NCI-H2227 treated with DMSO at 0.1 percent for 48 hours (cell line): ENCODE data around the gene IL12RB1.
"Not testable (repeated sequence)": the region's sequence is repeated elsewhere in the genome, so short reads cannot be mapped to it uniquely, and the experiment has no call there.

Source experiments
- DNase-seq: peaks from one replicate; lab custom pipeline; 2025; lab: John Stamatoyannopoulos, UW

The IL12RB1 gene

DNA sequence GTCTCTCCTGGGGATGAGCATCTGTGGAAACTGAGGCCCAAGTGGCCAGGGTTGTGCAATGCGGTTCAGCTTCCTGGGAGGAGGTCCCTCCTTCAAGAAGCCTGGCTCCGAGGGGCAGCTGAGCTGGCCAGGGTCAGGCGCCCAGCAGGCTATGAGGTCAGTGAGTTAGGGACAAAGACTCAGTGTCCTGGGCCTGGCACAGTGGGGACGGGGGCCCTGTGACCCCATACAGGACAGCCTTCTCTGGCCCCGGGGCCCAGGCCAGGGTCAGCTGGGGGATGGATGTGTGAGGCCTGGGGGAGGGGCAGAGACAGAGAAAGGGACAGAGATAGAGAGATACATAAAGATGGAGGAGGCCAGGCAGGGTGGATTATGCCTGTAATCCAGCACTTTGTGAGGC lies 3.0 kb upstream of the IL12RB1 start:
- DNase-seq, result no peak

DNA sequence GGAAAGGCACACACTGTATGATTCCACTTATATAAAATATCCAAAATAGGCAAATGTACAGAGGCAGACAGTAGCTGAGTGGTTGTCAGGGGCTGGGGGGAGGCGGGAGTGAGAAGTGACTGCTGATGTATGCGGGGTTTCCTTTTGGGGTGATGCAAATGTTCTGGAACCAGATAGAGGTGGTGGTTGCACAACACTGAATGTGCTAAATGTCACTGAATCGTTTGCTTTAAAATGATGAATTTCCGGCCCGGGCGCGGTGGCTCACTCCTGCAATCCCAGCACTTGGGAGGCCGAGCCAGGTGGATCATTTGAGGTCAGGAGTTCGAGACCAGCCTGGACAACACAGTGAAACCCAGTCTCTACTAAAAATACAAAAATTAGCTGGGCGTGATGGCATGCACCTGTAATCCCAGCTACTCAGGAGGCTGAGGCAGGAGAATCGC lies 2.4 kb upstream of the IL12RB1 start:
- DNase-seq, result not testable (repeated sequence)

DNA sequence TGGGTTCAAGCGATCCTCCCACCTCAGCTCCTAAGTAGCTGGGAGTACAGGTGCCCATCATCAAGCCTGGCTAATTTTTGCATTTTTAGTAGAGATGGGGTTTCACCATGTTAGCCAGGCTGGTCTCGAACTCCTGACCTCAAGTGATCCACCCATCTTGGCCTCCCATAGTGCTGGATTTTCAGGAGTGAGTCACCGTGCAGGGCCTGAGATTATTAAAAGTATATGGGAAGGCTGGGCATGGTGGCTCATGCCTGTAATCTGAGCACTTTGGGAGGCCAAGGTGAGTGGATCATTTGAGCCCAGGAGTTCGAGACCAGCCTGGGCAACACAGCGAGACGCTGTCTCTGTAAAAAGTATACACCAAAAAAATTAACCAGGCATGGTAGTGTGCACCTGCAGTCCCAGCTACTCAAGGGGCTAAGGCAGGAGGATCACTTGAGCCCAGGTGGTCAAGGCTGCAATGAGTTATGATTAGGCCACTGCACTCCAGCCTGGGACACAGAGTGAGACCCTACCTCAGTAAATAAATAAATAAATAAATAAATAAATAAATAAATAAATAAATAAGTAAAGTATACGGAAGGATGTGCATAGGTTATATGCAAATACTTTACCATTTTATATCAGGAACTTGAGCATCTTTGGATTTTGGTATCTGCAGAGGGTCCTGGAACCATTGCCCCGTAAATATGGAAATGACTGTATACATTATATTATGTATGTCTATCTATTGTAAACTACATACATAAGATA lies 854 bp downstream of the IL12RB1 start:
- DNase-seq, result no peak

DNA sequence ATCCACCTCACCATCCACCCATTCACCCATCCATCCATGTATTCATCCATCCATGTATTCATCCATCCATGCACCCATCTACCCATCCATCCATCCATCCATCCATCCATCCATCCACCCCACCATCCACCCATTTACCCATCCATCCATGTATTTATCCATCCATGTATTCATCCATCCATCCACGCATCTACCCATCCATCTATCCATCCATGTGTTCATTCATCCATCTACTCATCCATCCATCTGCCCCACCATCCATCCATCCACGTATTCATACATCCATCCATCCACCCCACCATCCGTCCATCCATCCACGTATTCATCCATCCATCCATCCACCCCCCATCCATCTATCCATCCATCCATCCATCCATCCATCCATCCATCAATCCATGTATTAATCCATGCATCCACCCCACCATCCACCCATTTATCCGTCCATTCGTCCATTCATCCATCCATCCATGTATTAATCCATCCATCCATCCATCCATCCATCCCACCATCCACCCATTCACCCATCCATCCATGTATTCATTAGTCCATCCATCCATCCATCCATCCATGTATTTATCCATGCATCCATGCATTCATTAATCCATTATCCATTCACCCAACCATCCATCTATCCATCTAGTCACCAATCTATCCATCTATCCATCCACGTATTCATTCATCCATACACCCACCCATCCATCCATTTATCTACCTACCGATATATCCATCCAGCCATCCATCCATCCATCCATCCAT lies 2.6 kb downstream of the IL12RB1 start:
- no peak for DNase-seq

DNA sequence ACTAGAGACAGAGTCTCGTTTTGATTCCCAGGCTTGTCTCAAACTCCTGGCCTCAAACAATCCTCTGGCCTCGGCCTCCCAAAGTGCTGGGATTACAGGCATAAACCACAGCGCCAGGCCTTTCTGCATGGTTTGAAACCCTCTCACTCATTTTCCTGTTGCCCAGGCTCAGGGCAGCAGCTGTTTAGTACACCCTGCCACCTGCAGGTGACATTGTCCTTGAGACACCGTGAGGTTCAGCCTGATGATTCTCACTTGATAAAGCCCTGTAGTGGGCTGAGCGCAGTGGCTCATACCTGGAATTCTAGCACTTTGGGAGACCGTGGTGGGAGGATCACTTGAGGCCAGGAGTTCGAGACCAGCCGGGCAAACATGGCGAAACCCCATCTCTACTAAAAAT lies 12.5 kb downstream of the IL12RB1 start:
- no peak for DNase-seq

DNA sequence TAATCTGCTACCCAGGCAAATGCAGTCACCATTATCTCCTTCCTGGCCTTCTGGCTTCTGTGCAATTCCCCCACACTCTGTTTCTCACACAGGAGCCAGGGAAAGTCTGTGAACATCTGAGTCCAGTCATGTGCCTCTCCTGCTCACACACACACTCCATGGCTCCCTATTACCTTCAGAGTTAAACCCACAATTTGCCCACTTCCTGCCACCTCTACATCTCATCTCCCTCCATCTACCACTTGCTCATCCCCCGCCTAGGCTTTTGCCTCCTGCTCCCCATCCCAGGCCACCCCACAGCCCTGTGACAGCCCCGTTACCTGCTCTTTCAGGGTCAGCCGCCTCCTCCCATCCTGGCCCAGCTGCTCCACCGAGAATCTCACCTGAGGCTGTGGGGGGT lies 13.5 kb downstream of the IL12RB1 start:
- no peak for DNase-seq

DNA sequence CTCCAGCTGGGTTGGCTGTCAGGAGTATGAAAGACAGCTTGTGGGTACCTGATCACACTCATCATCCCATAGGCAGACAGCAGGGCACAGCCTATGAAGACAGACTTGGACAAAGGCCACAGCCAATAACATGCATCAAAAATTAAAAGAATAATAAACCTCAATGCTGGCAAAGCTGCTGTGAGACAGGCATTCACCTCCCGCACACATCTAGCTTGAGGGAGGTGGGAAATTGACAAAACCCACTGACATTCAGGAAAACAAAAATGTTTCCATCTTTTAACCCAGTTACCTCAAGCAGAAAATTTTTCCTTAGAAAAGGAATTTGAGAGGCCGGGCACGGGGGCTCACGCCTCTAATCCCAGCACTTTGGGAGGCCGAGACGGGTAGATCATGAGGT lies 14.4 kb downstream of the IL12RB1 start:
- DNase-seq, result no peak

DNA sequence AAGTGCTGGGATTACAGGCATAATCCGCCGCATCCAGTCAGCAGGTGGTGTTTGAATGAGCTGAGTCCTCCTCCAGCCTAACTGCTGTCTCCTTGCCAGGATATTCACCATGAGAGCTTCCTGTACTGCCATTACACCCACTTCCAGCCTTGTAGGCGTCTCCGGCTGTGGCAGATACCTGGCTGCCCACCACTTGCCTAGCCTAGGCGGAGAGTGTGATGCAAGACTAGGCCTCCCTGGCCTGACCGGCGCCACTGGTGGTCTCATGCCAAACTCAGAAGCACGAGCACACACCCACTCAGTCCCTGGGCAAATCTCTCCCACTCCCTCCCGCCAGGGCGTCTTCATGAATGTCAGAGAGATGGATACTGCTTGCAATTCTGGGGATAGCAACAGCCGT lies 16.6 kb downstream of the IL12RB1 start:
- DNase-seq, result no peak

DNA sequence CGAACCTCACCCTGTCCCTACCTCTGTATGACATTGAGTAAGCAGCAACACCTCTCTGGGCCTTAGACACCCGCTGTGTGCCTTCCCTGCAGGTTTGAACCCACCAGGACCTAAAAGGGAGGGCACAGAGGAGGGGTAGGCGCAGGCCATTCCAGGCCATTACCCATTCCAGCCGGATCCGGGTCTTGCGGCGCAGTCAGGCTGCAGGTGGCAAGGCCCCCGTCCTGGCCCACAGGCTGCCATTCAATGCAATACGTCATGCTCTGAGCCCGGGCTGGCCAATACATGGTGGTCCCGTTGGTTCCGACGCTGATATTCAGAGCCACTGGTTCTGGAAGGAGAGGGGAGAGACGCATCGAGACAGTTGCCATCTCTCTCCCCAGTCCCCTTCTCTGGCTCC lies 17.4 kb downstream of the IL12RB1 start:
- DNase-seq, result no peak

DNA sequence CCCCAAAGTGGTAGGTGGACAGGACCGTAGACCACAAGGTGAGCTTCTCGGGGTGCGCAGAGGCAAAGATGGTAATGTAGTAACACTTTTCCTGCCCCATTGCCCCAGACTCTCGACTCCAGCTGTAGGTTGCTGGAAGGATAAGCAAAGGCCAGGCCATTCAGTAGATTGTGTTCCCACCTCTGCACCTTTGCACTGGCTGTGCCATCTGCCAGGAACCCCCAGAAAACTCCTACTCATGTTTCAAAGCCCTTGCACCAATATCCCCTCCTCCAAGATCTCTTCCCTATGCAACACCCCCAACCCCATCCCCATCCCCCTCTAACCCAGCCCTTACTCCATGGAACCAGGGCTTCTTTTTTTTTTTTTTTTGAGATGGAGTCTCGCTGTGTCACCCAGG lies 18.3 kb downstream of the IL12RB1 start:
- no peak for DNase-seq

DNA sequence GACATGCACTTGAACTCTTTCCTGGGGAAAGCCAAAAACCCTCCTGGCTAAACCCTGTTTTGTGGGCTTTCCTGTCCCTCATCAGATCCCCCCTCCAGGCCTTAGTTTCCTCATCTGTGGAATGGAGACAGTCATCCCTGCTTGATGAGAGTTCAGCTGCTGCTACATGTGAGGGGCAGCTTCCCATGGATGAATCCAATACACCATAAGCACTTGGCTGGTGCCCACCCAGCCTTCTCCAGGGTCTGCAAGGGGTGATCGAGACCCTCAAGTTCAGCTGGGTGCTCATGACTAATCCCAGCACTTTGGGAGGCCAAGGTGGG lies 21.6 kb downstream of the IL12RB1 start:
- DNase-seq, result no peak

DNA sequence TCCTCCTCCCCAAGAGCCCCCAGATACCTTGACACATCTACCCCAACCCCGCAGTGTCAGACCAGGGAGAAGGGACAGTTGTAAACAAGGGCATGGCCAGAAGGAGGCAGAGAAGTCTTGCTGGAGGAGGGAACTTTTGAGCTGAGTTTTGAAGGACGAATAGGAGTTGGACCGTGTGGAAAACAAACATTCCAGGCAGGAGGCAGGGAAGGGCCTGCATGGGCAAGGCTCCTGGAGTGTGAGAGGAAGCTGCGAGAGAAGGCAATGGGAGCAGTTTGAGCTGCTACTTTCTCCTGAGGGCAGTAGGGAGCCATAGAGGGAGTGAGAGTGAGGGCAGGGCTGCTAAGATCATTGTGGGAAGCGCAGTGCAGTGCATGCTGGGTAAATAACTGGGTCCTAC lies 23.3 kb downstream of the IL12RB1 start:
- DNase-seq, result no peak

DNA sequence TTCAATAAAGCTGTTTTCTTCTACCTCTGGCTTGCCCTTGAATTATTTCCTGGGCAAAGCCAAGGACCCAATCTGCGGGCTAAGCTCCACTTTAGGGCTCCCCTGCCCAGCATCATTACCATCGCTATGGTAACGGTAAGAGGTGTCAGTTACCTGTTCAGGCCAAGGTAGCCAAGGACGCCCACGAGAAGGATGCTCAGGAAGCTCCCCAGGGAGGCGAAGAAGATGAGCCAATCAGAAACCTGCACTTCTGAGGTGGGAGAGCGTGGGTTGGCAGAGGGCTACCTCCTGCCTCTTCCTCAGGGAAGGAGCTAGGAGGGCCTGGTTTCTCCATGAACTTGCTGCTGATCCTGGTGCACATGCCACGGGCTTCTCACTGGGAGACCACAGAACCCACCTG lies 24.7 kb downstream of the IL12RB1 start:
- DNase-seq, result no peak

DNA sequence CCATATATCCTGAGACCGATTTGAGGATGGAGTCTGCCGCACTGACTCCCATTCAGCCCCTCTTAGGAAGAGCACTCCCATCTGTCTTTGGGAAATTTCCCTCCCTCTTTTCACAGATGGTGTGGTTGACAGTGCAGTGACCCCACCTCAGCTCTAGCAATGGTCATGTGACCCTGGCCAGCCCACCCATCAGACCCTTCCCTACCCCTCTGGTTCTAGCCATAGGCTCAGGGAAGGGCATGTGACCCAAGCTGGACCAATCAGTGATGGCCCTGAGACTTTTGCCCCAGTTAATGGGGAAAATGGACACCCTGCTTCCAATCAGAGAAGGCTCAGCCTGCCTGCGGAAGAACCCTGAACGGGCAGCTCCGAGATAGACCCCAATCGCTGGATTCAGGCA lies 26.3 kb downstream of the IL12RB1 start:
- no peak for DNase-seq

DNA sequence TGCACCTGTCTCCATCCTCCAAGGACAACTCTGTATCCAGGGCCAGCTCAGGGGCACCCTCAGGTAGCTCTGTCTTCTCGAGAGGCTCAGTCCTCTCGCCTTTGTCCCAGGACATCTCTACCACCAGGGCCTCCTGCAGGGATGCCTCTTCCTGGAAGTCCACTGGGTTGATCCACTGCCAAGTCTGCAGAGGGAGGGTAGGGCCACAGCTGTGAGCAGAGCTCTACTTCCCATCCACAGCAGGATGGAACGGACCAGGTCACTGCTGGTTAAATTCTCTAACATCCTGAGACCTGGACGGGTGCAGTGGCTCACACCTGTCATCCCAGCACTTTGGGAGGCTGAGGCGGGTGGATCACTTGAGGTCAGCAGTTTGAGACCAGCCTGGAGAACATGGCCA lies 26.8 kb downstream of the IL12RB1 start:
- DNase-seq, result no peak

DNA sequence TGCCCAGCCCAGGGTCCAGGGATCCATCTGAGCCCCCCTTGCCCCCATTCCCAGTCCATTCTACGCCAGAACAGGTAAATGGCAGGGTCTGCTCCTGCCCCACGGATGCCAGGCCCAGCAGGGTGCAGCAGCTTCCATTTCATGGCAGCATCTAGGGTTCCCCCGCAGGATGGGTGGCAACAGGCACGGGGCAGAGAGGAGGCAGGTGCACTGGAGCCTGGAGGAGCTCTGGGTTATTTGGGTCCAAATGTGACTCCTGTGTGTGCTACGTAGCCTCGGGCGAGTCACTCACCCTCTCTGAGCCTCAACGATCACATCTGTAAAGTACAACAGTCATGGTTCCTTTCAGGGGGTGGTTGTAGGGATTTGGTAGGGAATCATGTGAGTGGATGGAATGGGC lies 27.4 kb downstream of the IL12RB1 start:
- DNase-seq, result no peak

DNA sequence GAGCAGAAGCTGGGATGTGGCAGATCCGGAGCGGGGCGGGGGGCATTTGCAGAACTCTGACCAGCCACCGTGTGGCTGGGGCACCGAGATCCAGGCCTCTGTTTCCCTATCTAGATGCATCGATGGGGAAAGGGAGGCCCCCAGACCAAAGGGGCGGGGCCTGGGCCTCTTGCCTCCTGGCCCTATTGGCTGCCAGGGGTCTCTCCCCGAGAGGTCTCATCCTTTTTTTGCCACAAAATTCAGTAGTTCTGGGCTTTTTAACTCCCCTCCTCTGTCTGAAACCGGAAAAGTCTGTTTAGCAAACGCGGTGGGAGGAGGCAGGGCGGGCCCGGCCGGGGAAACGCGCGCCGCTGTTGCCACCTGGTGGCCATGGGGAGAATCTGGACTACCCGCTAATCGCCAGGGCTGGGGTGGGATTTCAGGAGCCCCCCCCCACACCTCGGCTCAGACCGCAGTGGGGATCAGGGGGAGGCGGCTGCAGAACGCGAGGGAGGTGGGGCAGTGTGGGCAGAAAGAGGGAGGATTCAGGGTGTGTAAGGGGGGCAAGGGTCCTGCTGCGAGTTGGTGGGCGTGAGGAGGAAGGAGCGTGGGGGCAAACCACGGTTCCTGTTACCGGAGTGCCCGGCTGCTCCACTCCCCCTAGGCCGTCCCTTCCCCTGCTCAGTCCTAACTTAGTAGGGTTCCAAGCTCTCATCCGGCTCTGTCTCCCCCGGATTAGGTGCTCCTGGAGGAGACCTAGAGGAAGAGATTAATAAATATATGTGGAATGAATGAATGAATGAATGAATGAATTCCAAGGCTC lies 28.3 kb downstream of the IL12RB1 start:
- peak; percentile 45 for DNase-seq

DNA sequence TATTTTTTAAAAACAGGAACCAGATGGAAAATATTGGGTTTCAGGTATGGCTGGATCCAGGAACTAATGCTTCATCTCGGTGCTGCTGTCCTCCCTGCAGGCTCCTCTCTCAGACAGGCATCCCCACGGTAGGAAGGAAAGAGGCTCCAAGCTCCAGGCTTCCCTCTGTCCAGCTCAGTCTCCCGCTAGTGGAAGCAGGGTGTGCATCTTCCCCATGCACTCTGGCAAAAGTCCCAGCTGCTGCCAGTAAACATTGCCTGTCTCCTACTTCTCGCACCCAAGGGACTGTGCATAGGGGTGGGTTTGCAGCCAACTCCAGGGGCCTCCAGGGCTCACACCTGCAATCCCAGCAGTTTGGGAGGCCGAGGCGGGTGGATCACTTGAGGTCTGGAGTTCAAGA lies 29.2 kb downstream of the IL12RB1 start:
- DNase-seq, result no peak

DNA sequence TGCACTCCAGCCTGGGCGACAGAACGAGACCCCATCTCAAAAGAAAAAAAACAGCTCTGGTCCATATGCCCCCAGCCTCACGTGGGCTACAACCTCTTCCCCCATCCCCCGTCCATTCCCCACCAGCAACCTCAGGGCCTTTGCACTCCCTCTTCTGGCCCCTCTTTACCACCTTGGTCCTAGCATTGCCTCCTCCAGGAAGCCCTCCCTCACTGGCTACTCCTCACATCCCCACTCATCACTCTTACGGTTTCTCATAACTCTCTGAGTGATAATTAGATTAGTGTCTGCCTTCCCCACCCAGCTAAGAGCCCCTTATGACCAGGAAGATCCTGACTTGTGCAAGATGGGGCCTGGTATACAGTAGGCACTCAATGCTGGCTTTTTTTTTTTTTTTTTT lies 30.8 kb downstream of the IL12RB1 start:
- DNase-seq, result no peak

DNA sequence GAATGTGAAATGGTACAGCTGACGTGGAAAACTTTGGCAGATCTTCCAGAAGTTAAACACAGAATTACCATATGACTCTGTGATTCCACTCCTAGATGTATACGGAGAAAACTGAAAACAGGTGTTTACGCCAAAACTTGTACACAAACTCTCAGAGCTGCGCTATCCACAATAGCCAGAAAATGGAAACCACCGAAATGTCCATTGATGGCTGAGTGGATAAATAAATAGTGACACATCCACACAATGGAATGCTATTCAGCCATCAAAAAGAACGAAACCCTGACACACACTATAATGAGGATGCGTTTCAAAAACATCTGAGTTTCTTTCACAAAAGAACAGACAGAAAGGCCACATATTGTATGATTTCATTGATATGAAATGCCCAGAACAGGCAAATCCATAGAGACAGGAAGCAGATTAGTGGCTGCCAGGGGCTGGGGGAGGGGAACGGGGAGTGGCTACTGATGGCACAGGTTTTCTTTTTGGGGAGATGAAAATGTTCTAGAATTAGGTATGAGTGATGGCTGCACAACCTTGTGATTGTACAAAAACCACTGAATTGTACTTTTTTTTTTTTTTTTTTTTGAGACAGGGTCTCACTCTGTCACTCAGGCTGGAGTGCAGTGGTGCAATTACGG lies 33.0 kb downstream of the IL12RB1 start:
- no peak for DNase-seq

DNA sequence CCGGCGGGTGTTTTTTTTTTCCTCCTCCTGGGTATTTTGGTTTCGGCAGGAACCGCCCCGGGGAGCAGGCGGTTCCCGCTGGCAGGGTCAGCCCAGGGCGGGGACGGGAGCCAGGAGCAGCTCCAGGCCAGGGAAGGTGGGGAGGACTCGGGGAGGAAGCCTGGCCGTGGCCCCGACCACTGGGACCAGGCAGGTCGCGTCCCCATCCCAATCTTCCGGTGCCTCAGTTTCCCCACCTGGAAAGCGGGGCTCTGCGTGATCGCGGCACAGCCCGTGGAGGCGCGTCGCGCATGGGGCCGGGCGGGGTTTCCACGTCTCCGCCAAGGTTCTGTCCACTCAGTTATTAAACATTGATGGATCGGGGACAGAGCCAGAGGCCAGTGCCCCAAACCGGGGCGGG lies 34.8 kb downstream of the IL12RB1 start:
- DNase-seq, result no peak

DNA sequence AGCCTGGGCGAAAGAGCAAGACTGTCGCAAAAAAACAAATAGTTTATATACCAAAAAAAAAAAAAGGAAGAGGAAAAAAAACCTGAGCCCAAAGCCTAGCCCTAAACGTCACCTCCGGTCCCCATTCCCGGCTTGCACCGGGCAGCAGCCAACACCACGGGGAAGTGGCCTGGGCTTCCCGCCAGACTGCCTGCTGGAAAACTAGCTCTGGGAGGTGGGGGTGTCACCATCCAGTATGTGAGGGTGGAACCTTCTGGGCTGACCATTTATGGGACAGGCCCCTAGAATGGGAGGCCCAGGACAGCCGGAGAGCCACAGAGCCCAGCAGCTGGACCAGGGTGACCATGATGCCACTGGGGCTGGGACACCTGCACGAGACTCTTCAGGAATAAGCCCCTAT lies 37.3 kb downstream of the IL12RB1 start:
- DNase-seq, result no peak
